ENCODE measurements around the gene SRSF4.
"Not testable (repeated sequence)": the region's sequence is repeated elsewhere in the genome, so short reads cannot be mapped to it uniquely, and the experiment has no call there.

The SRSF4 gene

DNA sequence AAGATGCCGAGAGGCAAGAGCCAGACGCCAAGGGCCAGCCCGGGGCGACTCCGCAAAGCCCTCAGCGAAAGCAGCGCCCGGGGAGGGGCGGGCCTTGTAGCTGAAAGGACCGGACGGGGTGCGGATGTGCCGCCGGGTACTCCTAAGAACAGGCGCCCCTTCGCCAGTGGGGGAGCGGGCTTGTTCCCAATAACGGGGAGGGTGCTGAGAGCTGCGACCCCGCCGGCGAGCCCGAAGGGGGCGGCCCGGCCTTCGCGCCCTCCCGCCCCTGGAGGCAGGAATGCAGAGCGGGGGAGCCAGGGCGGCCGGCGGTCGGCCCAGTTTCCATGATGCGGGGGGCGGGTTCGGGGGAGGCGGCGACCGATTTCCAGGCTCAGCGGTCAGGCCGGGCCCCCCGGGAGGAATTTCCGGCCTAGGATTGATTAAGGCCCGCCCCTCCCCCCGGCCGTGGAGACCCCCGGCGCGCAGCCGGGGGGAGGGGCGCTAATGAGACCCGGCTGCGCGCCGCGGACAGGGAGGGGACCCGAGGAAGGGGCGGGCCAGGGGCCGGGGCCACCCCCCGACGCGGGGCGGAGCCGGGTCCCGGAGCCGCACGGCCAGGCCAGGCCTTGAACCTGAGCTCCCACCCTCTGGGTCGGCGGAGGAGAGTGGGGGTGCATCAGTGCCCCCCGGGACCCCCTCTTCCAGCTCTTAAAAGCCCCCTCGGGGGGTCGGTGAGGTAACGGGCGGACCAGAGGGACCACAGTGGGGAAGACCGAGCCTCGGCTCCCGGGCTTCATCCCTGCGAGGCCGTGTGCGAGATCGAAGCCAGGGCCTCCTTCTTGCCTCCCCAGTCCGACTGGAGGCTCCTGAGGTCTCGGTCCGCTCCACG lies 57.1 kb downstream of the SRSF4 start:
- peak; percentile 24 to 45 for DNase-seq

DNA sequence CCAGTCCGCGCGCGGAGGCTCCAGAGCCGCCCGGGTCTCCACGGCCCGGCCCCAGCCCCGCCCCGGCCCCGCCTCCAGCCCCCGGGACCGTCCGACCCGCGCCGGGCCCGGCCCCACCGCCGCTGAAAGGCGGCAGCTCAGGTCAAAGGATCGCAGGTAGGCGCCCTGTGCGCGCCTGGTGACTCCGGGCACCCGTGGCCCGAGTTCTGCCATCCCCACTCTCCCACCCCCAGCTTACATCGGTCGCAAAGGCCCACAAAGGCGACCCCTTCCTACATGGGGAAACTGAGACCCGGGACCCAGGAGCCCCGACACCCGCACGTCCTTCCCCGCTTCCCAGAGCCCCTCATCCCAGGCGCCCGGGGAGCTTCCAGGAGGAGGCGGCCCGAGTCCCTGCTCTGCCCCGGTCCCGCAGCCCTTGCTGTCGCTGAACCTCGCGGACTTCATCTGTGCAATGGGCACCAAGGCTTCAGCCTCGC lies 57.8 kb downstream of the SRSF4 start, which contains the start of gene TMEM200B:
Gene TMEM200B (minus strand): TSS at position 17 of the 479 bp plus-strand sequence. CDS start 2,075 bp downstream, outside the sequence.
- no peak for DNase-seq

DNA sequence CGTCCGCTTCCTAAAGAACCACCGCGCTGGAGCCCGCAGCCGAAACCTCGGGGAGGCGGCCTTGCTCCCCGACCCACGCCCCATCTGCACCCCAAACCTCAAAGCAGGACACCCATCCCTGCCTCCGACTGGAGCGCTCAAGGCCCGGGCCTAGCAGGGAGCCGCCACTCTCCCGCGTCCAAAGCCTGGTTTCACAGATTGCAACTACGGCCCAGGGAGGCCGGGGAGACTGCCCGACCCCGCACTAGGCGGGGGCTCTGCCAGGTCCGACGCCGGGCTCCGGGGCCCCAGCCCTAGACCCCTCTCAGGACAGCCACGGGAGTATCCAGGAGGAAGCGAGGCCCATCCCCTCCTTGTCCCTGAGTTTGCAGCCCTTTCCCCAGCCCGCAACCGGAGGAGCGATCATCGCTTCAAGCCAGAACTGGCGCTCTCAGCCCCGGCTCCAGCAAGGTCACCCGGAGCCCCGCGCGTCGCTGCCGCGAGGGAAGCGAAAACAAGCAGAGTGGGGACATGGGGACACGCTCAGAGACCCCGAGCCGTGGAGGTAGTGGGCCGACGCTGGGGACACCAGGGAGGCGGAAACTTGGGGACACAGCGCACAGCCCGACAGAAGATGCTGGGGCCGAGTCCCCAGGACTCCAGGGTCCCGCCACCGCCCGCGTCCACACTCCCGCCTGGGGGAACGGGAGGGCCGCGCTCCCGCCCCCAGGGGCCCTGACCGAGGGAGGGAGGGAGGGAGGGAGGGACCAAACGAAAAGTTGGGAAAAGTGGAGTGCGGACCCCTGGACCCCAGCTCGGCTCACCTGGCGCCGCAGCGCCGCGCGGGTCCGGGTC lies 58.4 kb downstream of the SRSF4 start:
- DNase-seq, result peak in 1 of 2 donors; percentile 19

DNA sequence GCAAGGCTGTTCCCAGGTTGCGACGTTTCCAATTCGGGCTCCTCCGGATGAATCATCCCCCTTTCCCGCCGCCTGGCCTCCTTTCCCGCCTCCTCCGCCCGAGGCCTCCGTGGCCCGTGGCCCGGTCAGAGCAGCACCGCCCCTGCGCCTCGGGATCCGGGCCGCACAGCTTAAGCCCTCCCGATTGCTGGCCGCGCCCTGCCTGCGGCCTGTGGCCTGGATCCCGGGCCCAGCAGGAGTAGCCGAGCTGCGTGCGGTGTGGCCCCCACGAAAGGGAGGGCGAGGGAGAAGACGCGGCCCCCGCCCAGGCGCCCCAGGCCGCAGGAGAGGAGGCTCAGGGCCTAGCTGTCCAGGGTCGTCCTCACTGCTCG lies 59.0 kb downstream of the SRSF4 start:
- DNase-seq, result no peak

DNA sequence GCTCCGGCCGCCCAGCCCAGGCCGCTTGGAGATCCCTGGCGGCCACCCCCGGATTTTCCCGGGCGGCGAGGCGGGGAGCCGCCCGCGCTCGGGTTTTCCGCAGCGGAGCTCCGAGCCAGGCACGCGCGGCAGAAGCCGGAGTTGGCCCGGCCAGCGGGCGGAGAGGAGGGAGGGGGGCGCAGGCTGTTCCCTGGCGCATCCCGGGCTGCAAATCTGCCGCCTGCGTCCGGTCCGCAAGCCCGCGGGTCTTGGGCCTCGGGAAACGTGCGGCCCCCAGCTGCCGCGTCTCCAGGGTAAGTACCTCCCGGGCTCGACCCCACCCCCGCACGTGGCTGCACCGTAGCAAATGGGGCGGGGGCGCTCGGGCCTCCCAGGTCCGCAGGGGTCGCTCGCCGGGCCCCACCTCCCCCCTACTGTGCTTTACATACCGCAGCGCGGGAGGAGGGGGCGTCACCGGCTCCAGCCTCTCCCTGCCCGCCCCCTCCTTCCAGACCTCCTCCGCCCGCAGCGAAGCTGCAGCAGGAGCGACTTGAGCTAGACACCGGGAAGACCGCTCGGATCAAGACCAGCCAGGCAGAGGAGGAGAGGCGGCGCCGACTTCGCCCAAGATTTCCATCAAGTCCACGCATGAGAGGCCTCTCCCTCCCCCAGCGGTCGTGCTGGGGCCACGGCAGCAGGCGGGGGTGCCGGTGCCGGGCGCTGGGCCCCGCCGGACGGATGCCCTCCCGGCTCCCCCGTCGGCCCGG lies 59.6 kb downstream of the SRSF4 start:
- DNase-seq, result peak in 1 of 2 donors; percentile 13

DNA sequence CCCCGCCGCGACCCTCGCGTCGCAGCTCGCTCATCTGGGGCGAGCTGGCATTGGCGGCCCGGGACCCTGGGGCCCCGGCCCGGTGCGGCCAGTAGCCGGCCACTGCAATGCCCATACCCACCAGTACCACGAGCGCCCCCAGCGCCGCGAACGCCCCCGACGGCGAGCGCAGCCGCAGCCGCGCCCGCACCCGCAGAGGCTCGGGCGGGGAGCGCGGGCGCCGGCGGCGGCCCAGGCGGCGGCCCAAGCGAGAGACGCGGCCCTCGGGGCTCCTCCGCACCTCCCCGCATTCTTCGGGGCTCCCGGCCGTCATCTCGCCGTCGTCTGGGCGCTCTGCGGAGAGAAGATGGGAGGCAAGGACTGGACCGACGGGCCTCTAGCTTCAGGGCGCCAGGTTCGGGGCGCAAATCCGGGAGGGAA lies 60.2 kb downstream of the SRSF4 start:
- DNase-seq, result peak in 1 of 2 donors; percentile 7

DNA sequence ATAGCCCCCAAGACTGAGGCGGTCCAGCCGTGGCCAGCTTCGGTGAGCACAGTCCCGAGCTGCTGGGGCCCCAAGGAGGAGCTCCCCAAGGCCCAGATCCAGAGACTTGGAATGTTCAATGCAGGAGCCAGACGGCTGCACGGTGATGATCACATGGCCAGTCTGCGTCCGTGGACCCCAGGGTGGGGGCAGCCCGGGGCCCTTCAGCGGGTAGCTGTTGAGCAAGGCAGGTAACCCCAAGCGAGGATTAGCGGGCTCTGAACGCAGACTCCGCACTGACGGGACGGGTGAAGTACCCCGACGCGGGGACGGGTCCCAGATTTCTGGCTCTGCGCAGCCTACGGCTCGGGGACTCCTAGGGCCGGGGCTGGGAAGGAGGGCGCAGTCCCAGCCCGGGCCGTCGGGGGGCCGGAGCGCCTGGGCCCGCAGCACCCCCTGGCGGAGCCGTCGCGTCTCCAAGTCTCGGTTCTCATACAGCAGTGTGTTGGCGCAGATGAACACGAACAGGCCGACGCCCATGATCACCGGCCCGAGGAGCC lies 60.7 kb downstream of the SRSF4 start:
- DNase-seq, result peak; percentile 66

DNA sequence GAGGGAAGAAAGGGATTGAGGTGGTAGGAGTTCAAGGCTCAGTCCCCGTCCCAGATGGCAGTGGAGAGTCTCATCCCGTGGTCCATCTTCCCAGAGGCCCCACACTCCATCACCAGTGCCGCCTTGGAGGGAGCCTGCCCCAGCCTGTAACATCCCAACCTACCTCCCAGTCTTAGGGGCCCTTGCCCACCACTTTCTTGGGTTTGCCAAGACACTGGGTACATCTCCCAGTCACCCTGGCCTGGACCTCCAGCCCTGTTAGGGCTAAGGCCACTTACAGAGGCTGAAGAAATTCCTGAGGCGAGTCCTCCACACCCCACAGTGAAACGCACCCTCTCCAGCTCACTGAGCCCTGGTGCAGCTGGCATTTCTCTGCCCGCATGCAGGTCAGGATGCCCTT lies 61.3 kb downstream of the SRSF4 start:
- DNase-seq, result no peak

DNA sequence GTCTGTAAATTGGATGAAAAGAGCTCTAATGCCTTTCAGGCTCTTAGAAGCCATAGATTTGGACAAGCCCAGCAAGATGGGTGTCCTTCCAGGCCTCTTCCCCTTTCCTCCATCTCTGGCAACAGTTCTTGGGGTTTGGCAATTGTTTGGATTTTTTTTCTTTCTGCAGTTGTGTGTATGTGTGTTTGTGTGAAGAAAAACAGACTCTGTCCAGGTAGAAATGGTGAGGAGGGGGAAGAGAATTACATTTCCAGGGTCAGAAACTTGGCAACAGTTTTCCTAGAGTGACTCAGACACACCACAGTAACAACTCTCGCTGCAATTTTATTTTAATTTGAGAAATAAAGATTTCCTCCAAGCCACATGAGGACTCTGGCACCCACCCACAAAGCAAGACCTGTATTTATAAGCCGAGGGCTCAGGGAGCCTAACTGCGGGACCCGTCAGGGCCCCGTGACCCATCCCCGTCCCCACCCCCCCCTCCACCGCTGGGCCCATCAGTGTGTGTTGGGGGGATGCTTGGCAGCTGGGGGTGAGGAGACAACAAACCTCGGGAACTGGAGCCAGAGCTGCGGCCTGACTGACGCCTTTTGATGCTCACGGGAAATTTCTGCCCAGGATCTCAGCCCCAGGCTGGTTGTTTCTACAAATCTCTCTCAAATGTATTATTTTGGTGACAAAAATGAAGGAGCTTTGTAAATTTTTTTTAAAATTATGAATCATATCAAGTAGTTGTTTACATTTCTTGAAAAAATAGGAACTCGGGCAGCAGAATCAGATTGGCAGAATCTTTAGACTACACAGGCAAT lies 62.4 kb downstream of the SRSF4 start:
- no peak for DNase-seq

DNA sequence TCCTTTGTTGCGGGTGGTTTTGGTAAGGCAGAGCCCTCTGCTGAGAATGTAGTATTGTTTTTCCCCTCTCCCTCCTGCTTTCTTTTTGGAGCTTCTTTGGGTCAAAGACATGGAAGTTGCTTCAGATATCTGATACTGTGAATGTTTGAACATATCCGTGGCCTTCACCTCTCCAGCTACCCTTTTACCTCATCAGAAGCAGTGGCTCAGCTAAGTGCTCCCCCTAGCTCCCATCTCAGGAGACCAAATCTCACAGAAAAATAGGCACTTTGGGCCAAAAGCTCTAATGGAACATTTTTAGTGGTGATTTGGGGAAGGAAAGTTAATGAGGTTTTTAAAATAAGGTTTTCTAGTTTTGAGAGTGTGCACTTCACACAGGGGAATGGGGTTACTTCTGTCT lies 64.3 kb downstream of the SRSF4 start:
- no peak for DNase-seq

DNA sequence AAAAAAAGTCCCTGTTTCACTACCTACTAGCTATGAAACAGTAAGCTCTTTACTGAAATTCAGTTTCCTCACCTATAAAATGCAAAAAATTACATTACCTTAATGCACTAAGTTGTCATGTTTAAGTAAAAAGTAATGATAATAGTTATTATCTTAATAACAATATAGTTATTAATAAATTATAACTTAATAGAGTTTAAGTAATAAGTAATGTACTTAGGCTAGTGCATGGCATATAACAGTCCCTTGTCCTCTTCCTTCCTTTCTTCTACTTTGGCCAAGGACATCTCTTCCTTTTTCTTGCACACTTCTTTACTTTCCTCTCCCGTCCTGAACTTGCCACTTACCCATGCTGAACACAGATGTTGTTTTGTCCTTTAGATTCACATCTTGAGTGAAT lies 67.0 kb downstream of the SRSF4 start:
- no peak for DNase-seq

DNA sequence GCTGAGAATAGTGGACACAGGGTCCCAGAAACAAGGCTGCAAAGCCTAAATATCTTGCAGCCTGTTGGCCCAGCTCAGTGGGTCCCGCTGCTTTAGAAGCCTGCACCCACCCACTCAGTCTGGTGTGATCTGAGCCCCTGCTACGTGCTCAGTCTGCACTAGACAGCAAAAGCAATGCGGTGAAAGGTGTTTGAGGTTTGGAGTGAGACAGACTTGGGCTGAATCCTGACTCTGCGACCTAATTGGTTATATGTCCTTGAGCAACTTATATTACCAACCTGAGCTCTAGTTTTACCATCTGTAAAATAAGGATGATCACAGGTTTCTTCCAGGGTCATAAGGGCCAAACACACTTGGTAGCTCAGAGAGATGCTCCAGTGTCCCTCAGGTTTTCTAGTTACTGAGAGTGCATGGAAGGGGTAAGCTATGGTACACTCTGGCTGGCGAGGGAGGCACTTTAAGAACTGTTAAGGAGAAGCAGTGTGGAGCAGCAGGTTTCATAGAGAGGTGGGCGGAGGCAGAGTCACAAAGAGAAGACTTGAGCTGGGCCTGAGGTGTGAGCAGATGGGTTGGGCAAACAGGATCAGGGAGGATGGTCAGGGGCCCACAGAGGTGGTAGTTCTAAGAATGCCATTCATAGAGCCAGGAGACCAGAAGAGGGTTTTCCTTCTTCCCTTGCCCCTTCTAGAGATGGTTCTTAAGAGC lies 68.1 kb downstream of the SRSF4 start:
- no peak for DNase-seq

DNA sequence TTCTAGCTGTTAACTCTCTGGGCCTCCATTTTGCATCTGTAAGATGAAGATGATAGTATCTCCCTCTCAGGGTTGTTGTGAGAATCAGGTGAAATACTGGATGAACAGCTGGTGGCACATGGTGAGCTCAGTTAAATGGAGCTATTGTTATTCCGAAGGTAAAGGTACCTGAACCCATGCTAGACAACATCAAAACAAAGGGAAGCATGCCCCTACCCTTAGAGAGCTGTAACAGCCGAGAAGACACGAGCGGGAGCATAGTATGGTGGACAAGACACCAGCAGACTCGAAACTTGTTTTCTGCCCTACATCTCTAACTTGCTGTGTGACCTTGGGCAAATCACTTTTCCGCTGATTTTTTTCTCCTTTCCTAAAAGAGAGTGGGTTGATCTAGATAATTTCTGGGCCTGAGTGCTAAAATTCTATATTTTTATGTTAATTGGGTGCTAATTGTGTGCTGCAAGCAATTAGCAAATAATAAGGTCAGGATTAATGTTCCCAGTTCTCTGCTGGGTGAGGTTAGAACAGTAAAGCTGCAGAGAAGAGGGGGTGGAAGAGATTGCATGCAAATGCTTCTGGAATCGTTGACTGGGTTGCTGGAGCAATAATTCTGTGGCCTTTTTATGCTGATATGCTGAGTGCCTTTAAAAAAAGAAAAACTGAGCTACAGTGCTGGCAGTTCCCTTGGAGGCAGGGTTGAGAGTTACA lies 68.8 kb downstream of the SRSF4 start:
- DNase-seq, result no peak

DNA sequence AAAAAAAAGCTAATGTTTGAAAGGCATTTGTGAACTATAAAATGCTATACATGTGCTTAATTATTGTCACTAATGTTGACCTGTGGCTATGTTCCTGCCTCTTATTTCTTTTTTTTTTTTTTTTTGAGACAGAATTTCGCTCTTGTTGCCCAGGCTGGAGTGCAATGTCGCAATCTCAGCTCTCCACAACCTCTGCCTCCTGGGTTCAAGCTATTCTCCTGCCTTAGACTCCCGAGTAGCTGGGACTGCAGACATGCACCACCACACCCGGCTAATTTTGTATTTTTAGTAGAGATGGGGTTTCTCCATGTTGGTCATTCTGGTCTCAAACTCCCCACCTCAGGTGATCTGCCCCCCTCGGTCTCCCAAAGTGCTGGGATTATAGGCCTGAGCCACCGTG lies 73.7 kb downstream of the SRSF4 start:
- DNase-seq, result not testable (repeated sequence)

DNA sequence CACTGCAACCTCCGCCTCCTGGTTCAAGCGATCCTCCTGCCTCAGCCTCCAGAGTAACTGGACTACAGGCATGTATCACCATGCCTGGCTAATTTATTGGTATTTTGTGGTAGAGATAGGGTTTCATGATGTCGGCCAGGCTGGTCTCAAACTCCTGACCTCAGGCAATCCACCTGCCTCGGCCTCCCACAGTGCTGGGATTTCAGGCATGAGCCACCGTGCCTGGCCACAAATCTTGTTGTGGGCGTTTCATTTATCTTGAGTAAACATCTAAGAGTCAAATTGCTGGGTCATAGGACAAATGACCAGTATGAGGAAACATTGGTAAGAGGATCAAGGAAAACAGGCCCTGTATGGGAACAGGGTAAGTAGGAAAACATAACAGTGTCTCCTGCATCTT lies 75.9 kb downstream of the SRSF4 start:
- DNase-seq, result no peak

DNA sequence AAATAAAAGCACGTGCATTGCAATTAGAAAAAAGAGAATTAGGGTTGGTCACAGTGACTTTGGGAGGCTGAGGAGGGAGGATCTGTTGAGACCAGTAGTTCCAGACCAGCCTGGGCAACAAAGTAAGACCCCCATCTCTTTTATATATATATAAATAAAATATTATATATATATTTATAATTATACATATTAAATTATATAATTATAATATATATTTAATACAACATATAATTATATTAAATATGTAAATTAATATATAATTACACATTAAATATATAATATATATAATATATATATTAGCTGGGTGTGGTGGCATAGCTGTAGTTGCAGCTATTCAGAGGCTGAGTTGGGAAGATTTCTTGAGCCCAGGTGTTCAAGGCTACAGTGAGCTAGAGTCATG lies 81.2 kb downstream of the SRSF4 start:
- DNase-seq, result no peak

DNA sequence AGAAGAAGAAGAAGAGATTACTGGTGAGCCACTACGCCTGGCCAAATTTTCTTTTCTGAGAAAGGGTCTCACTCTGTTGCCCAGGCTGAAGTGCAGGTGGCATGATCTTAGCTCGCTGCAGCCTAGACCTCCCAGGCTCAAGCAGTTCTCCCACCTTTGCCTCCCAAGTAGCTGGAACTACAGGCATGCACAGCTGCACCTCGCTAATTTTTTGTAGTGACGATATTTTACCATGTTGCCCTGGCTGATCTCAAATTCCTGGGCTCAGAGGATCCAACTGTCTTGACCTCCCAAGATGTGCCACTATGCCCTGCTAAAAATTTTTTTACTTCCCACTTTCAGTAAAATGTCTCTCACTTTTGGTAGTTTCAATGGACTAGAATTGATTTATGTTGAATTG lies 82.4 kb downstream of the SRSF4 start:
- DNase-seq, result no peak
